Measurements from ENCODE around the gene ANKZF1. TPM values are rescaled to one million over a fixed set of nuclear protein-coding genes. Genes with fewer than 3 reads are reported as not detected.

ANKZF1 gene
- polyA plus RNA-seq, 1 experiment: 22.0 TPM

- CTCF ChIA-PET: interaction anchor here (0.6 to 9.0 kb wide), 14 partner anchors 12 to 119 kb away, joined by 3 to 115 read pairs (median 18); partner anchors contain the start of genes ANKZF1, ATG9A, GLB1L and STK16
- Histone ChIP-seq H3K27me3 (ENCODE audit: control insufficient read depth, insufficient read depth, low read length) (no peaks in the 10 kb centered on the region), H3K4me3 (ENCODE audit: low read depth, low read length) (no peak overlapping the region), H3K27ac (ENCODE audit: low read depth, low read length) (peak overlapping the region; percentile 90), H3K9me3 (ENCODE audit: control insufficient read depth, insufficient read depth, low read length) (no peaks in the 10 kb centered on the region)
- TF ChIP-seq, protein P1, sequence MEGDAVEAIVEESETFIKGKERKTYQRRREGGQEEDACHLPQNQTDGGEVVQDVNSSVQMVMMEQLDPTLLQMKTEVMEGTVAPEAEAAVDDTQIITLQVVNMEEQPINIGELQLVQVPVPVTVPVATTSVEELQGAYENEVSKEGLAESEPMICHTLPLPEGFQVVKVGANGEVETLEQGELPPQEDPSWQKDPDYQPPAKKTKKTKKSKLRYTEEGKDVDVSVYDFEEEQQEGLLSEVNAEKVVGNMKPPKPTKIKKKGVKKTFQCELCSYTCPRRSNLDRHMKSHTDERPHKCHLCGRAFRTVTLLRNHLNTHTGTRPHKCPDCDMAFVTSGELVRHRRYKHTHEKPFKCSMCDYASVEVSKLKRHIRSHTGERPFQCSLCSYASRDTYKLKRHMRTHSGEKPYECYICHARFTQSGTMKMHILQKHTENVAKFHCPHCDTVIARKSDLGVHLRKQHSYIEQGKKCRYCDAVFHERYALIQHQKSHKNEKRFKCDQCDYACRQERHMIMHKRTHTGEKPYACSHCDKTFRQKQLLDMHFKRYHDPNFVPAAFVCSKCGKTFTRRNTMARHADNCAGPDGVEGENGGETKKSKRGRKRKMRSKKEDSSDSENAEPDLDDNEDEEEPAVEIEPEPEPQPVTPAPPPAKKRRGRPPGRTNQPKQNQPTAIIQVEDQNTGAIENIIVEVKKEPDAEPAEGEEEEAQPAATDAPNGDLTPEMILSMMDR (IDR thresholded peaks at IDR 0.05; ENCODE audit: low read depth, low read length): no peak
- no peak for DNase-seq (ENCODE audit: low read depth, low spot score)
- POLR2A ChIA-PET: interaction anchor here (0.6 to 2.9 kb wide), 14 partner anchors 11 to 205 kb away, joined by 3 to 11 read pairs (median 6); partner anchors contain the start of genes ABCB6, ANKZF1, ATG9A and DNPEP
Observed at GRCh38 chr2:219278655-219279150, 49.1 kb downstream of the ANKZF1 start.

- POLR2A ChIA-PET: interaction anchor here (0.6 to 2.9 kb wide), 14 partner anchors 11 to 204 kb away, joined by 3 to 11 read pairs (median 6); partner anchors contain the start of genes ABCB6, ANKZF1, ATG9A and DNPEP
Observed at GRCh38 chr2:219279151-219279915, 49.7 kb downstream of the ANKZF1 start, which contains the start of gene DNAJB2. Gene DNAJB2, plus strand, starts transcription at chr2:219279366. Its CDS starts 468 bp downstream, at chr2:219279834.

GRCh38 chr2:219279916-219280516 is 50.4 kb downstream of the ANKZF1 start:
- DNase-seq (ENCODE audit: low read depth, low spot score): no peak
- TF ChIP-seq, protein P1 (IDR thresholded peaks at IDR 0.05; ENCODE audit: low read depth, low read length): no peak; the same call in 1 of the 2 replicates
- CTCF ChIA-PET: interaction anchor here (1.0 to 9.0 kb wide), 4 partner anchors 13 to 31 kb away, joined by 3 to 115 read pairs (median 14); no protein-coding TSS in a partner anchor
- Histone ChIP-seq H3K9me3 (ENCODE audit: control insufficient read depth, insufficient read depth, low read length) (no peaks in the 10 kb centered on the region), H3K27me3 (ENCODE audit: control insufficient read depth, insufficient read depth, low read length) (no peaks in the 10 kb centered on the region), H3K27ac (ENCODE audit: low read depth, low read length) (peak overlapping the region; percentile 99), H3K4me3 (ENCODE audit: low read depth, low read length) (peak overlapping the region; percentile 83)
- POLR2A ChIA-PET: interaction anchor here (1.2 to 2.9 kb wide), 5 partner anchors 10 to 107 kb away, joined by 3 to 11 read pairs (median 8); partner anchors contain the start of genes DNPEP, GLB1L and STK16

More at GRCh38 chr2:219279151-219279915, 49.7 kb downstream of the ANKZF1 start, which contains the start of gene DNAJB2:
- Histone ChIP-seq H3K27me3 (ENCODE audit: control insufficient read depth, insufficient read depth, low read length) (no peaks in the 10 kb centered on the region), H3K4me3 (ENCODE audit: low read depth, low read length) (peak within 1 kb of the TSS; percentile 83), H3K27ac (ENCODE audit: low read depth, low read length) (peak within 1 kb of the TSS; percentile 99), H3K9me3 (ENCODE audit: control insufficient read depth, insufficient read depth, low read length) (no peaks in the 10 kb centered on the region)
- CTCF ChIA-PET: interaction anchor here (0.6 to 9.0 kb wide), 7 partner anchors 16 to 120 kb away, joined by 3 to 115 read pairs (median 19); partner anchors contain the start of genes GLB1L, STK16 and TUBA4B
- TF ChIP-seq, protein P1 (IDR thresholded peaks at IDR 0.05; ENCODE audit: low read depth, low read length): peak; percentile 10
- DNase-seq (ENCODE audit: low read depth, low spot score): peak; percentile 99

DNA sequence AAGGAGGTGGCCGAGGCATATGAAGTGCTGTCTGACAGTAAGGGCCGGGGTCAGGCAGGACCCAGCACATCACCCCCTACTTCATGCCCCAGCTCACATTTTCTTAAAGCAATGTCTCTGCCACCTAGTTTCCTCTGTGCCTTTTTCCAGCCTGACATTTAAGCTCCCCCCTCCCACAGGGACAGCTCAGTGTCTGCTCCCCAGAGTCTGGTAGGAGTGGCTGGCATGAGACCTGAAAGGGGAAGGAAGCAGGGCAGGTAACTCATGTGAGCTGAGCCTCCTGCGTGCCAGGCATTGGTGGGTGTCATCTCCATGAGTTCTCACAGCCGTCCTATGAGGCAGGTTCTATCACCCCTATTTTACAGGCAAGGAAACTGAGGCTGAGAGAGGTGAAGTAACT is 51.0 kb downstream of the ANKZF1 start:
- H3K9me3 ChIP-seq (ENCODE audit: control insufficient read depth, insufficient read depth, low read length): no peaks in the 10 kb centered on the region
- POLR2A ChIA-PET: no interaction called here
- CTCF ChIA-PET: interaction anchor here (0.9 to 9.0 kb wide), 4 partner anchors 13 to 109 kb away, joined by 3 to 115 read pairs (median 4); no protein-coding TSS in a partner anchor
- H3K27ac ChIP-seq (ENCODE audit: low read depth, low read length): no peak overlapping the region
- peak overlapping the region; percentile 83 for H3K4me3 ChIP-seq (ENCODE audit: low read depth, low read length)
- no peaks in the 10 kb centered on the region for H3K27me3 ChIP-seq (ENCODE audit: control insufficient read depth, insufficient read depth, low read length)
- DNase-seq (ENCODE audit: low read depth, low spot score): no peak
- TF ChIP-seq, protein P1 (IDR thresholded peaks at IDR 0.05; ENCODE audit: low read depth, low read length): no peak
